DOHH2 (cell line): ENCODE data around the gene RBBP8NL.
A peak's percentile ranks its signal among the peaks of the same experiment; 100 is the strongest.

Experiments
- H3F3A ChIP-seq: fragments of 200-600 bp; sonication (generic), shearing (Covaris generic); 2 replicates; pipeline ENCODE4 v1.6.0; 2016; ENCODE audit warnings: antibody characterized with exemption, mild to moderate bottlenecking; ENCODE audit not compliant: control insufficient read depth, insufficient read depth
- H3K27ac ChIP-seq: fragments of 200-600 bp; sonication (generic); 2 replicates; pipeline ENCODE4 v1.5.1; 2014; ENCODE audit warnings: low read depth, mild to moderate bottlenecking, low read length, moderate library complexity
- H3K27me3 ChIP-seq: fragments of 200-600 bp; sonication (generic); 2 replicates; pipeline ENCODE4 v1.6.1; 2014; ENCODE audit warnings: mild to moderate bottlenecking, low read length, mixed read lengths; ENCODE audit not compliant: control insufficient read depth
- H3K36me3 ChIP-seq: fragments of 200-600 bp; sonication (generic); 2 replicates; pipeline ENCODE4 v1.6.1; 2014; ENCODE audit warnings: mild to moderate bottlenecking, low read length, moderate library complexity, mixed read lengths; ENCODE audit not compliant: control insufficient read depth
- H3K4me1 ChIP-seq: fragments of 200-600 bp; sonication (generic); 2 replicates; pipeline ENCODE4 v1.6.1; 2014; ENCODE audit warnings: mild to moderate bottlenecking, low read length, mixed read lengths; ENCODE audit not compliant: control insufficient read depth
- H3K4me2 ChIP-seq: fragments of 200-600 bp; sonication (generic); 2 replicates; pipeline ENCODE4 v1.6.0; 2014; ENCODE audit warnings: mild to moderate bottlenecking, low read length, moderate library complexity
- H3K4me3 ChIP-seq: fragments of 200-600 bp; sonication (generic); 2 replicates; pipeline ENCODE4 v1.5.1; 2014; ENCODE audit warnings: mild to moderate bottlenecking, low read length, mixed read lengths
- H3K79me2 ChIP-seq: fragments of 200-600 bp; sonication (generic); 2 replicates; pipeline ENCODE4 v1.6.1; 2014; ENCODE audit warnings: mild to moderate bottlenecking, low read length, mixed read lengths; ENCODE audit not compliant: control insufficient read depth
- H3K9me2 ChIP-seq: fragments of 200-600 bp; sonication (generic); replicated peaks from 2 replicates; pipeline ENCODE4 v1.6.1; 2014; ENCODE audit warnings: mild to moderate bottlenecking, low read length, mixed read lengths; ENCODE audit not compliant: control insufficient read depth
- H3K9me3 ChIP-seq: fragments of 200-600 bp; sonication (generic); 2 replicates; pipeline ENCODE4 v1.6.1; 2014; ENCODE audit warnings: antibody characterized with exemption, low read length, mixed read lengths; ENCODE audit not compliant: control insufficient read depth, insufficient read depth
- H4K20me1 ChIP-seq: fragments of 200-600 bp; sonication (generic); 2 replicates; pipeline ENCODE4 v1.6.0; 2014; ENCODE audit warnings: low read depth, mild to moderate bottlenecking, antibody characterized with exemption, low read length, moderate library complexity; ENCODE audit not compliant: control insufficient read depth, insufficient read depth
- EZH2phosphoT487 ChIP-seq: fragments of 200-600 bp; sonication (generic); IDR thresholded peaks from 2 replicates; pipeline ENCODE4 v1.6.1; 2017; ENCODE audit warnings: borderline replicate concordance, mild to moderate bottlenecking, antibody characterized with exemption, low read length, moderate library complexity, mixed read lengths
- TF ChIP-seq, protein P1 (sequence below): fragments of 200-600 bp; sonication (generic); IDR thresholded peaks from one replicate; pipeline ENCODE4 v1.5.1; 2014; ENCODE audit warnings: antibody characterized with exemption, mild to moderate bottlenecking, low read depth, low read length; ENCODE audit not compliant: poor library complexity, severe bottlenecking

Gene RBBP8NL

DNA sequence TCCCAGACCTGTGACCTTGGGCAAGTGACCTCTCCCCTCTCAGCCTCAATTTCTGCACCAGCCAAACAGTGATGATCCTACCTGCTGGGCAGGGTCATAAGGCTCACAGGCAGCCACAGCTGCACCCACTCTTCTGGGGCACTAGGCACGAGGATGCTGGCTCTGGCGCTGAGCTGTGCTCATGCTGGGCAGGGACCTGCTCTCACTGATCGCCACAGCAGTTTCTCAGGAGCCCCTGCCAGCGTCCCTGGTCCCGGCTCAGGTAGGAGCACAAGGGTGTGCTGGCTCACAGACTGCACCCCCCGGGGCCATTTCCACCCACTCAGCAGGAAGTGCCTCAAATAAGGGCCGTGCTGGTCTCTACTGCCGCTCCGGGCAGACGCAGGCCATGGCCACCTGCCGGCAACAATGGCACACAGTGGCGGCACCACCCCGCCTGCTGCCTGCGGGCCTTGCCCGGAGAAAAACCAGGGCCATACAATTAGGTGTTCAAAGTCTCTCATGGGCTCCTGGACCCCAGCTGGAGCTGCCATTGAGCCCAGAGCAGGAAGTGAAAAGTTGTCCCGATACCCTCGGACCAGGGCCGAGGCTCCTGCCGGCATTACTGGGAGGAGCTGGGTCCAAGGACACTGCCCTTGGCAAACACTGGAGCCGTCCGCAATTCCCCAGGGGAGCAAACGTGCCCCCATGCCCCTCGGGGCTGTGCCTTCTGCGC is 15.7 kb downstream of the RBBP8NL start:
- Histone ChIP-seq H4K20me1 (no peaks in the 10 kb centered on the region), H3K27ac (no peak overlapping the region), H3K27me3 (no peaks in the 10 kb centered on the region), H3K9me3 (no peaks in the 10 kb centered on the region), H3K79me2 (peaks cover 2% of the 10 kb centered on the region), H3K9me2 (no peaks in the 10 kb centered on the region), H3K4me1 (peaks cover 22% of the 10 kb centered on the region), H3K4me3 (no peak overlapping the region), H3F3A (no peaks in the 10 kb centered on the region), H3K4me2 (no peak overlapping the region), H3K36me3 (no peaks in the 10 kb centered on the region)
- TF ChIP-seq, protein P1, sequence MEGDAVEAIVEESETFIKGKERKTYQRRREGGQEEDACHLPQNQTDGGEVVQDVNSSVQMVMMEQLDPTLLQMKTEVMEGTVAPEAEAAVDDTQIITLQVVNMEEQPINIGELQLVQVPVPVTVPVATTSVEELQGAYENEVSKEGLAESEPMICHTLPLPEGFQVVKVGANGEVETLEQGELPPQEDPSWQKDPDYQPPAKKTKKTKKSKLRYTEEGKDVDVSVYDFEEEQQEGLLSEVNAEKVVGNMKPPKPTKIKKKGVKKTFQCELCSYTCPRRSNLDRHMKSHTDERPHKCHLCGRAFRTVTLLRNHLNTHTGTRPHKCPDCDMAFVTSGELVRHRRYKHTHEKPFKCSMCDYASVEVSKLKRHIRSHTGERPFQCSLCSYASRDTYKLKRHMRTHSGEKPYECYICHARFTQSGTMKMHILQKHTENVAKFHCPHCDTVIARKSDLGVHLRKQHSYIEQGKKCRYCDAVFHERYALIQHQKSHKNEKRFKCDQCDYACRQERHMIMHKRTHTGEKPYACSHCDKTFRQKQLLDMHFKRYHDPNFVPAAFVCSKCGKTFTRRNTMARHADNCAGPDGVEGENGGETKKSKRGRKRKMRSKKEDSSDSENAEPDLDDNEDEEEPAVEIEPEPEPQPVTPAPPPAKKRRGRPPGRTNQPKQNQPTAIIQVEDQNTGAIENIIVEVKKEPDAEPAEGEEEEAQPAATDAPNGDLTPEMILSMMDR, result no peak
- no peak for TF ChIP-seq EZH2phosphoT487

DNA sequence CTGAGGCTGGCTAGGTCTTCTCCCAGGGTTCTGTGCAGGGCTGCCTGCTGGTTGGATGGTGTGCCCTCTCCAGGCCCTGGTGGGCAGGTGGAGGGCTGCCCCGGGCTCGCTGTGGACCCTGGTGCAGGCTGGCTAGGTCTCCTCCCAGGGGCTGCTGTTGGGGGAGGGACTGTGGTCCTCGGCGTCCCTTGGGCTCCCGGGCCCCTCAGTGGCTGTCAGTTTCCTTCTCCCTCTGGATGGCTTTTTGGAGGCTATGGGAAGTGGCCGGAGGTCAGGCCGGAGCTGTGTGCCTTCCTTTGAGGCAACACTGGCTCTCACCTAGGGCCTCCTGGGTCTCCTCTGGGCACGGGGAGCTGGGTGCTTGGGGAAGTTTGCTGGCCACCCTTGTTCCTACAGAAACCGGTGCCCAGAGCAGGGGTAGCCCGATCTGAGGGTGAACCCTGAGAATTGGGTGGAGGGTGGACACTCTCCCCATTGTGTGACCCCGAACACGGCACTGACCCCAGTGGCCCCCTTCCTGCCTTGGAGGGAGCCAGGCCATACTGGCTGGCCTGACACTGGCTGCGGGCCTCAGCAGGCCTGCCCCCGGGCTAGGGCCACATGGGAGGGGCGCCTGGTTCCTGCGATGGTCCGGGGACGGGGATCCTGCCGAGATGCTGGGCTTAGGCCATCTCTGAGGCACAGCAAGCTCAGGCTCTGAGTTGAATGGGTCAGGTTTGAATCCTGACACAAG is 16.4 kb downstream of the RBBP8NL start:
- Histone ChIP-seq H3K9me2 (no peaks in the 10 kb centered on the region), H3K4me2 (peak overlapping the region; percentile 54; the same call in 1 of the 2 replicates), H3K79me2 (peaks cover 9% of the 10 kb centered on the region), H3K27me3 (no peaks in the 10 kb centered on the region), H3K4me3 (no peak overlapping the region), H4K20me1 (no peaks in the 10 kb centered on the region), H3F3A (no peaks in the 10 kb centered on the region), H3K9me3 (no peaks in the 10 kb centered on the region), H3K4me1 (peaks cover 27% of the 10 kb centered on the region), H3K36me3 (no peaks in the 10 kb centered on the region), H3K27ac (no peak overlapping the region)
- no peak for TF ChIP-seq EZH2phosphoT487
- TF ChIP-seq, protein P1, result no peak

DNA sequence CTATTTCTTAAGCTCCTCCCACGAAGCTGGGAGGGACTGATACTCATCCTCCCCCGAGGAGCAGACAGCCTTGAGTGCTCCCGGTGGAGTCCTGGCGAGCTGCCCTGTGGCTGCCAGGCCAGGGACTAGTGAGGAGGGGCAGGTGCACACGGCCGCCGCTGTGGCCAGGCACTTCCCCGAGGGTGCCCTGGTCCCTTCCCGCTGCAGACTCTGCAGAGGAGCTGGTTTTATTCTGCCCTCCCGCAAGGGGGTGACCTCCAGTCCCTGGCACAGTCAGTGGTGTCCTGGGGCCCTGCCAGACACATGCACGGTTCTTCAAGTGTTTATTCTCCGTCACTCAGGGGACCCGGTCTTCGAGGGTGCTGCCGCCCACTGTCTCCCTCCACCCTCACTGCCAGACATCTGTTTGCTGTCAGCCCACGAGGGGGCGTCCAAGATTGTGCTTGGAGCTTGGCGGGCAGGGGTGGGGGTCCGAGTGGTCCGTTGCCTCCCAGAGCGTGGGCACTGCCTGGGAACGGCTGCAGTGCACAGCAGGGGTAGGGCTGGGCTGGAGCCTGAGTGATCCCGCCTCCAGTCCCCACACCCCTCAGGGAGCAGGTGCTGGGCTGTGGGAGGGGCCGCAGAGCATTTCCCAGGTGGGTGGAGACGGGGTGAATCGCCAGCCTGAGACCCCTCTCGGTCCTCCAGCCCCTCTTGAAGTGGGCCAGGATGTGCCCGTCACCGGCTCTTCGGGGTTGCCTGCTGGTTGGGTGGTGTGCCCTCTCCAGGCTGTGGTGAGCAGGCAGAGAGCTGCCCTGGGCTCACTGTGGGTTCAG is 17.2 kb downstream of the RBBP8NL start:
- H3K27me3 ChIP-seq, result no peaks in the 10 kb centered on the region
- H3K79me2 ChIP-seq, result peaks cover 17% of the 10 kb centered on the region
- no peaks in the 10 kb centered on the region for H3F3A ChIP-seq
- H3K4me2 ChIP-seq, result peak overlapping the region; percentile 54
- no peaks in the 10 kb centered on the region for H4K20me1 ChIP-seq
- H3K4me1 ChIP-seq, result peaks cover 35% of the 10 kb centered on the region
- no peak overlapping the region for H3K27ac ChIP-seq
- H3K9me3 ChIP-seq, result no peaks in the 10 kb centered on the region
- H3K9me2 ChIP-seq, result no peaks in the 10 kb centered on the region
- peak overlapping the region; percentile 32 for H3K4me3 ChIP-seq
- no peak for TF ChIP-seq EZH2phosphoT487
- TF ChIP-seq, protein P1, result peak; percentile 94
- H3K36me3 ChIP-seq, result no peaks in the 10 kb centered on the region; the same call in 1 of the 2 replicates
